Stomach smooth muscle (tissue), 2 donors: ENCODE measurements around the gene CNOT8.

Experiments used
- H3K27ac ChIP-seq: one replicate; pipeline ENCODE4 v1.7.0; 2013; ENCODE audit warnings: mild to moderate bottlenecking, low read length, inconsistent platforms
- H3K27me3 ChIP-seq, 2 donors: one replicate each; pipeline ENCODE4 v1.7.0; 2013; ENCODE audit warnings: low read length in 2 of 2; ENCODE audit not compliant: insufficient read depth in 2 of 2, control insufficient read depth in 1 of 2
- H3K36me3 ChIP-seq, 2 donors: one replicate each; pipeline ENCODE4 v1.7.0; 2013; ENCODE audit warnings: low read length in 2 of 2; ENCODE audit not compliant: control insufficient read depth in 2 of 2, insufficient read depth in 2 of 2
- H3K4me1 ChIP-seq: one replicate; pipeline ENCODE4 v1.7.0; 2013; ENCODE audit warnings: low read length; ENCODE audit not compliant: control insufficient read depth, insufficient read depth
- H3K4me3 ChIP-seq, 2 donors: one replicate each; pipeline ENCODE4 v1.7.0; 2013; ENCODE audit warnings: low read length in 2 of 2
- H3K9ac ChIP-seq, 2 donors: one replicate each; pipeline ENCODE4 v1.7.0; 2013; ENCODE audit warnings: low read length in 2 of 2, mild to moderate bottlenecking in 1 of 2
- H3K9me3 ChIP-seq, 2 donors: one replicate each; pipeline ENCODE4 v1.7.0; 2013; ENCODE audit warnings: low read length in 2 of 2; ENCODE audit not compliant: control insufficient read depth in 2 of 2
- donor health status: healthy.
- donor health status: Pancreatic carcinoma.

CNOT8 gene

GRCh38 chr5:154917757-154918156 lies 59.3 kb downstream of the CNOT8 start:
- Histone ChIP-seq H3K4me1 (no peaks in the 10 kb centered on the region), H3K27ac (no peak overlapping the region), H3K9ac (no peak overlapping the region), H3K36me3 (peaks cover 25 to 35% of the 10 kb centered on the region in 2 donors), H3K4me3 (no peak overlapping the region), H3K27me3 (no peaks in the 10 kb centered on the region), H3K9me3 (no peaks in the 10 kb centered on the region)

GRCh38 chr5:154923441-154924430 lies 65.3 kb downstream of the CNOT8 start:
- Histone ChIP-seq H3K4me1 (no peaks in the 10 kb centered on the region), H3K9me3 (no peaks in the 10 kb centered on the region), H3K9ac (no peak overlapping the region), H3K27me3 (no peaks in the 10 kb centered on the region), H3K4me3 (no peak overlapping the region), H3K27ac (no peak overlapping the region), H3K36me3 (peaks cover 31 to 42% of the 10 kb centered on the region in 2 donors)
